Endothelial cell of umbilical vein (primary cell): Measurements from ENCODE around the gene UBE2U. TPM values are rescaled to one million over a fixed set of nuclear protein-coding genes. Genes with fewer than 3 reads are reported as not detected.

Source experiments
- BruUV-seq: library from RNA; stranded (reverse); fragments of 400-500 nt; replicated peaks from 2 replicates; lab custom pipeline; 2021; lab: Mats Ljungman, UMichigan
- CTCF ChIA-PET: fragments of 300-600, 350-600 bp; sonication (Branson Sonifier 250); formaldehyde crosslinking; loops from one replicate; lab custom pipeline; 2021; ENCODE audit warnings: antibody characterized with exemption, inconsistent platforms; lab: Charles Lee
- POLR2A ChIA-PET: fragments of 300-600, 350-600 bp; sonication (Branson Sonifier 250); formaldehyde crosslinking; loops from one replicate; lab custom pipeline; 2021; ENCODE audit warnings: antibody characterized with exemption, inconsistent platforms; lab: Charles Lee
- DNase-seq: peaks from one replicate; pipeline ENCODE4 v3.0.0-alpha.2; 2011; ENCODE audit warnings: low read depth, low spot score
- FAIRE-seq: peaks from 2 replicates; lab custom pipeline; 2011; peaks lifted over from hg19 to GRCh38; lab: Jason Lieb, UNC
- H2AFZ ChIP-seq: 2 replicates; pipeline ENCODE4 v1.6.0; 2012; ENCODE audit warnings: low read depth, low read length, control low read depth, inconsistent platforms
- H3K27ac ChIP-seq: 2 replicates; pipeline ENCODE4 v1.5.1; 2011; ENCODE audit warnings: low read depth, mild to moderate bottlenecking, control low read depth, low read length, moderate library complexity; ENCODE audit not compliant: insufficient read depth
- H3K27me3 ChIP-seq, 2 experiments: 2 replicates each; pipeline versions ENCODE4 v1.6.0 to v1.6.1; 2011; ENCODE audit warnings: low read length in 2 of 2, mixed read lengths in 1 of 2; ENCODE audit not compliant: control insufficient read depth in 2 of 2, insufficient read depth in 2 of 2
- H3K36me3 ChIP-seq, 2 experiments: 2 replicates in 1 of 2; 3 replicates in 1 of 2; pipeline ENCODE4 v1.5.1; 2011; ENCODE audit warnings: low read length in 2 of 2, mild to moderate bottlenecking in 1 of 2, moderate library complexity in 1 of 2; ENCODE audit not compliant: control insufficient read depth in 2 of 2, insufficient read depth in 2 of 2; ENCODE audit errors: extremely low read depth in 1 of 2
- H3K4me1 ChIP-seq: 3 replicates; pipeline ENCODE4 v1.5.1; 2011; ENCODE audit warnings: mild to moderate bottlenecking, low read length; ENCODE audit not compliant: control insufficient read depth, insufficient read depth; ENCODE audit errors: extremely low read depth
- H3K4me2 ChIP-seq: 2 replicates; pipeline ENCODE4 v1.6.1; 2011; ENCODE audit warnings: low read length, control low read depth, mixed read lengths; ENCODE audit not compliant: insufficient read depth
- H3K4me3 ChIP-seq, 3 experiments: fragments of 200-600 bp in 1 of 3; sonication (generic), shearing (Covaris generic) in 1 of 3; replicated peaks in 1 of 3; 2 replicates each; pipeline ENCODE4 v1.5.1; 2011 to 2016; ENCODE audit warnings: control low read depth in 3 of 3, low read length in 3 of 3, mild to moderate bottlenecking in 2 of 3, inconsistent platforms in 1 of 3, low read depth in 1 of 3, moderate library complexity in 1 of 3; ENCODE audit not compliant: insufficient read depth in 1 of 3
- H3K79me2 ChIP-seq: 2 replicates; pipeline ENCODE4 v1.6.0; 2012; ENCODE audit warnings: low read length, inconsistent platforms; ENCODE audit not compliant: control insufficient read depth, insufficient read depth
- H3K9ac ChIP-seq: replicated peaks from 2 replicates; pipeline ENCODE3; 2011; ENCODE audit warnings: low read length, control low read depth; ENCODE audit not compliant: insufficient read depth; ENCODE audit errors: extremely low read depth
- H3K9me1 ChIP-seq: replicated peaks from 3 replicates; pipeline ENCODE4 v1.6.0; 2011; ENCODE audit warnings: mild to moderate bottlenecking, low read length; ENCODE audit not compliant: control insufficient read depth, insufficient read depth; ENCODE audit errors: extremely low read depth
- H3K9me3 ChIP-seq: replicated peaks from 2 replicates; pipeline ENCODE4 v1.5.1; 2012; ENCODE audit warnings: low read length, inconsistent platforms; ENCODE audit not compliant: control insufficient read depth, insufficient read depth
- H4K20me1 ChIP-seq: replicated peaks from 2 replicates; pipeline ENCODE3; 2011; ENCODE audit warnings: mild to moderate bottlenecking, low read length; ENCODE audit not compliant: control insufficient read depth, insufficient read depth; ENCODE audit errors: extremely low read depth
- GATA2 ChIP-seq: IDR thresholded peaks from 2 replicates; pipeline ENCODE4 v1.7.0; 2011; ENCODE audit warnings: low read depth, mild to moderate bottlenecking, moderate library complexity, mixed read lengths, low read length; ENCODE audit not compliant: insufficient read length, insufficient read depth
- JUN ChIP-seq: IDR thresholded peaks from 2 replicates; pipeline ENCODE4 v1.6.1; 2011; ENCODE audit warnings: borderline replicate concordance, low read depth; ENCODE audit not compliant: insufficient read length, insufficient read depth
- MYC ChIP-seq: IDR thresholded peaks from one replicate; pipeline ENCODE4 v1.6.1; 2011; ENCODE audit warnings: mild to moderate bottlenecking, low read depth, low read length
- dilution Hi-C: fragments of 300-500 bp; cut with MboI; formaldehyde crosslinking; loops from one replicate; pipeline ENCODE4 v1.15.0; 2019; ENCODE audit warnings: low sequenced_read_pairs; ENCODE audit not compliant: extremely low pct_ligation_motif_present
- intact Hi-C: fragments of 100-400 bp; cut with micrococcal nuclease; formaldehyde crosslinking; loops from one replicate; pipeline ENCODE4 v1.10.0; 2022
- polyA plus RNA-seq, 4 experiments: library from polyadenylated mRNA; depleted of rRNA in 3 of 4; stranded (reverse) in 3 of 4; unstranded in 1 of 4; fragments of >200 nt; gene quantifications; 2 replicates each; pipeline versions ENCODE4 v1.2.1 to v1.2.3, GENCODE V29; 2011 to 2012; ENCODE audit warnings: missing spikeins in 1 of 4
- total RNA-seq: library from RNA; stranded (reverse); gene quantifications from 2 replicates; pipeline ENCODE4 v1.2.3, GENCODE V29; 2021
- TF ChIP-seq, protein P1 (sequence below): IDR thresholded peaks from 2 replicates; pipeline ENCODE4 v1.6.1; 2011; ENCODE audit not compliant: insufficient read depth, insufficient read length
- TF ChIP-seq, protein P2 (sequence below), 2 donors: IDR thresholded peaks; 1 replicate in 1 of 2; 2 replicates in 1 of 2; pipeline ENCODE4 v1.5.1; 2011; ENCODE audit warnings: low read length in 2 of 2, mild to moderate bottlenecking in 2 of 2, moderate library complexity in 2 of 2, control low read depth in 1 of 2, inconsistent platforms in 1 of 2, low read depth in 1 of 2; ENCODE audit not compliant: insufficient read depth in 1 of 2; ENCODE audit errors: extremely low read depth in 1 of 2

UBE2U gene
- total and polyA plus RNA-seq, 2 donors (not counting 3 experiments of a cell fraction or from before 2014, with no cell fraction given) = not detected

GRCh38 chr1:64195081-64195395 lies 8.4 kb upstream of the UBE2U start:
- FAIRE-seq (no peak), DNase-seq (no peak)
- POLR2A ChIA-PET = no interaction called here
- BruUV-seq = no TSS peak
- Histone ChIP-seq H3K27me3 (no peaks in the 10 kb centered on the region), H3K4me3 (no peak overlapping the region), H3K9ac (no peak overlapping the region), H3K9me1 (no peaks in the 10 kb centered on the region), H3K36me3 (no peaks in the 10 kb centered on the region), H3K4me1 (no peaks in the 10 kb centered on the region), H3K9me3 (no peaks in the 10 kb centered on the region), H3K4me2 (no peak overlapping the region), H3K27ac (no peak overlapping the region), H4K20me1 (no peaks in the 10 kb centered on the region), H2AFZ (no peak overlapping the region), H3K79me2 (no peaks in the 10 kb centered on the region)
- CTCF ChIA-PET = interaction anchor here (1.6 to 1.7 kb wide), 3 partner anchors 10 to 58 kb away, joined by 4 to 6 read pairs (median 4); no protein-coding TSS in a partner anchor
- intact Hi-C loops (no loop called here), dilution Hi-C loops (no loop called here)
- TF ChIP-seq GATA2 = no peak
- TF ChIP-seq JUN = no peak
- TF ChIP-seq, protein P1, sequence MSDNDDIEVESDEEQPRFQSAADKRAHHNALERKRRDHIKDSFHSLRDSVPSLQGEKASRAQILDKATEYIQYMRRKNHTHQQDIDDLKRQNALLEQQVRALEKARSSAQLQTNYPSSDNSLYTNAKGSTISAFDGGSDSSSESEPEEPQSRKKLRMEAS = no peak
- TF ChIP-seq, protein P2, sequence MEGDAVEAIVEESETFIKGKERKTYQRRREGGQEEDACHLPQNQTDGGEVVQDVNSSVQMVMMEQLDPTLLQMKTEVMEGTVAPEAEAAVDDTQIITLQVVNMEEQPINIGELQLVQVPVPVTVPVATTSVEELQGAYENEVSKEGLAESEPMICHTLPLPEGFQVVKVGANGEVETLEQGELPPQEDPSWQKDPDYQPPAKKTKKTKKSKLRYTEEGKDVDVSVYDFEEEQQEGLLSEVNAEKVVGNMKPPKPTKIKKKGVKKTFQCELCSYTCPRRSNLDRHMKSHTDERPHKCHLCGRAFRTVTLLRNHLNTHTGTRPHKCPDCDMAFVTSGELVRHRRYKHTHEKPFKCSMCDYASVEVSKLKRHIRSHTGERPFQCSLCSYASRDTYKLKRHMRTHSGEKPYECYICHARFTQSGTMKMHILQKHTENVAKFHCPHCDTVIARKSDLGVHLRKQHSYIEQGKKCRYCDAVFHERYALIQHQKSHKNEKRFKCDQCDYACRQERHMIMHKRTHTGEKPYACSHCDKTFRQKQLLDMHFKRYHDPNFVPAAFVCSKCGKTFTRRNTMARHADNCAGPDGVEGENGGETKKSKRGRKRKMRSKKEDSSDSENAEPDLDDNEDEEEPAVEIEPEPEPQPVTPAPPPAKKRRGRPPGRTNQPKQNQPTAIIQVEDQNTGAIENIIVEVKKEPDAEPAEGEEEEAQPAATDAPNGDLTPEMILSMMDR (IDR thresholded peaks at IDR 0.05; ENCODE audit: extremely low read depth in 1 of 2, insufficient read depth in 1 of 2, low read depth in 1 of 2, low read length in 2 of 2) = no peak
- no peak for TF ChIP-seq MYC
